HepG2 (cell line): ENCODE measurements around the gene TROAP. TPM values are rescaled to one million over a fixed set of nuclear protein-coding genes. Genes with fewer than 3 reads are reported as not detected.

Experiments
- ATRX ChIP-seq: sonication (generic); formaldehyde crosslinking; IDR thresholded peaks from 2 replicates; pipeline ENCODE4 v1.4.0; 2020; ENCODE audit warnings: missing genetic modification reagents, borderline replicate concordance
- BRCA1 ChIP-seq: sonication (generic); formaldehyde crosslinking; IDR thresholded peaks from 2 replicates; pipeline ENCODE4 v1.4.0; 2020; ENCODE audit warnings: missing genetic modification reagents
- CCAR2 ChIP-seq: fragments of 200-400 bp; formaldehyde crosslinking; optimal IDR thresholded peaks from 2 replicates; pipeline ENCODE3; 2018; ENCODE audit warnings: low read depth, mild to moderate bottlenecking, low read length, moderate library complexity
- CREM ChIP-seq, 2 experiments: sonication (generic) in 1 of 2; formaldehyde crosslinking in 1 of 2; IDR thresholded peaks; 2 replicates each; pipeline versions ENCODE4 v1.4.0 to v1.6.1; 2016 to 2020; ENCODE audit warnings: antibody characterized with exemption in 1 of 2, mild to moderate bottlenecking in 1 of 2, missing genetic modification reagents in 1 of 2
- JDP2 ChIP-seq: sonication (generic); formaldehyde crosslinking; IDR thresholded peaks from 2 replicates; pipeline ENCODE4 v1.8.1; 2022; ENCODE audit warnings: missing genetic modification reagents, borderline replicate concordance
- MTA3 ChIP-seq: sonication (generic); formaldehyde crosslinking; IDR thresholded peaks from 2 replicates; pipeline ENCODE4 v1.4.0; 2020; ENCODE audit warnings: missing genetic modification reagents
- NFE2L2 ChIP-seq: fragments of 150-350 bp; IDR thresholded peaks from 2 replicates; pipeline ENCODE4 v1.6.1; 2014; ENCODE audit warnings: low read length
- SAFB2 ChIP-seq: sonication (generic); formaldehyde crosslinking; IDR thresholded peaks from 2 replicates; pipeline ENCODE4 v1.5.1; 2020; ENCODE audit warnings: missing genetic modification reagents, low read depth, mild to moderate bottlenecking, borderline replicate concordance
- YEATS4 ChIP-seq: sonication (generic); formaldehyde crosslinking; IDR thresholded peaks from 2 replicates; pipeline ENCODE4 v1.4.0; 2020; ENCODE audit warnings: missing genetic modification reagents, borderline replicate concordance
- ZFAT ChIP-seq: sonication (generic); formaldehyde crosslinking; conservative IDR thresholded peaks from 2 replicates; pipeline ENCODE4 v1.8.1; 2023; ENCODE audit warnings: missing genetic modification reagents, inconsistent platforms
- ZNF263 ChIP-seq: sonication (generic); formaldehyde crosslinking; IDR thresholded peaks from 2 replicates; pipeline ENCODE4 v1.4.0; 2020; ENCODE audit warnings: missing genetic modification reagents
- ZNF317 ChIP-seq: sonication (generic); formaldehyde crosslinking; IDR thresholded peaks from 2 replicates; pipeline ENCODE4 v1.5.0; 2020; ENCODE audit warnings: mild to moderate bottlenecking, missing genetic modification reagents
- ZNF484 ChIP-seq: sonication (generic); formaldehyde crosslinking; IDR thresholded peaks from 2 replicates; pipeline ENCODE4 v1.5.1; 2020; ENCODE audit warnings: mild to moderate bottlenecking, low read depth, missing genetic modification reagents, borderline replicate concordance
- ZNF607 ChIP-seq: sonication (generic); formaldehyde crosslinking; IDR thresholded peaks from 2 replicates; pipeline ENCODE4 v1.5.1; 2020; ENCODE audit warnings: missing genetic modification reagents, mild to moderate bottlenecking, borderline replicate concordance
- ZNF670 ChIP-seq: sonication (generic); formaldehyde crosslinking; IDR thresholded peaks from 2 replicates; pipeline ENCODE4 v1.8.0; 2022; ENCODE audit warnings: mild to moderate bottlenecking, missing genetic modification reagents, borderline replicate concordance
- ZNF891 ChIP-seq: sonication (generic); formaldehyde crosslinking; IDR thresholded peaks from 2 replicates; pipeline ENCODE4 v1.5.0; 2020; ENCODE audit warnings: mild to moderate bottlenecking, missing genetic modification reagents
- ZSCAN12 ChIP-seq: sonication (generic); formaldehyde crosslinking; IDR thresholded peaks from 2 replicates; pipeline ENCODE4 v1.9.0; 2021; ENCODE audit warnings: mild to moderate bottlenecking, missing genetic modification reagents
- polyA plus RNA-seq, 8 experiments: library from polyadenylated mRNA; depleted of rRNA in 3 of 8; stranded (reverse) in 7 of 8; unstranded in 1 of 8; fragments of >200 nt; fragmentation: Illumina TruSeq in 4 of 8; extraction: Trizol in 4 of 8; gene quantifications; 2 replicates each; pipeline versions ENCODE4 v1.2.1 to v1.2.3, GENCODE V29; 2011 to 2016; ENCODE audit warnings: low read depth in 4 of 8, missing spikeins in 1 of 8, mixed read lengths in 1 of 8; ENCODE audit not compliant: insufficient read depth in 1 of 8
- total RNA-seq, 5 experiments: library from RNA; depleted of rRNA; stranded (reverse); fragments of >200 nt; fragmentation: Illumina TruSeq; extraction: Trizol; gene quantifications; 2 replicates each; pipeline ENCODE4 v1.2.3, GENCODE V29; 2016; ENCODE audit warnings: low read depth in 1 of 5
- TF ChIP-seq, protein P1 (sequence below): sonication (generic); formaldehyde crosslinking; IDR thresholded peaks from 2 replicates; pipeline ENCODE4 v1.4.0; 2020; ENCODE audit warnings: missing genetic modification reagents
- TF ChIP-seq, protein P2 (sequence below): sonication (generic); formaldehyde crosslinking; IDR thresholded peaks from 2 replicates; pipeline ENCODE4 v1.4.0; 2020; ENCODE audit warnings: mild to moderate bottlenecking, missing genetic modification reagents
- TF ChIP-seq, protein P3 (sequence below): sonication (generic); formaldehyde crosslinking; IDR thresholded peaks from 2 replicates; pipeline ENCODE4 v1.4.0; 2020; ENCODE audit warnings: missing genetic modification reagents

The TROAP gene
- total and polyA plus RNA-seq, 2 of the 13 experiments (the other 11 are each of a cell fraction or from before 2014, with no cell fraction given), result 22.5 to 30.9 TPM

DNA sequence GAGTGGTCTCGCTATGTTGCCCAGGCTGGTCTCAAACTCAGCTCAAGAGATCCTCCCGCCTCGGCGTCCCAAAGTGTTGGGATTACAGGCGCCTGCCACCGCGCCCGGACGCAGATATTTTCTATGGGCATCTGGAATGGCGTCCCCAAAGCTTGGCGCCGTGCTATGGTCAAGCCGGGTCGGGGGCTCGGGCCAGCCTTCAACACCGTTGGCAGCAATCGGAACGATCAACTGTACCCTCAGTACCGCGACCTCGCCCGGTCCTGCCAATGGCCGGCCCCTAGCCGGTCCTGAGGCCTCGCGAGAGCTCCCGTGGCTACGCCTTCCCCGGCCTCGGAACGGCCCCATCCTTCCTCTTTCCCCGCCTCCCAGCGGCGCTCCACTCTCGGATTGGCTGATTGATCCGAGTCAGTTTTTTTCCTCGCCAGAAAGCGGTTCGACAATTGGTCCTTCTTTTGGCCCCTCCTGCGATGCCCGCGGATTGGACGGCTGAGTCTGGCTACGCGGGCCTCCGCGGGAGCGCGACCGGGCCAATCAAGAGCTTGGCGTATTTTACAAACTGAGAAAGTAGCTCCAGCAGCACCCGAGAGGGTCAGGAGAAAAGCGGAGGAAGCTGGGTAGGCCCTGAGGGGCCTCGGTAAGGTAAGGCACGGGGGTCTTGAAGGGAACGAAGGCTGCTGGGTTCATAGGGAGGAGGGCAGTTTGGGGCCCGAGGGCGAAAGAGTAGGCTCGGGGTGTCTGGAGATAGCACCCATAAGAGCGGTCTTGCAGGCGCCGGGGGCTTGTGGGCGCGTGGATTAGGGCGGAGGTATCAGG lies at the start of gene TROAP (continued):
- TF ChIP-seq, protein P1, sequence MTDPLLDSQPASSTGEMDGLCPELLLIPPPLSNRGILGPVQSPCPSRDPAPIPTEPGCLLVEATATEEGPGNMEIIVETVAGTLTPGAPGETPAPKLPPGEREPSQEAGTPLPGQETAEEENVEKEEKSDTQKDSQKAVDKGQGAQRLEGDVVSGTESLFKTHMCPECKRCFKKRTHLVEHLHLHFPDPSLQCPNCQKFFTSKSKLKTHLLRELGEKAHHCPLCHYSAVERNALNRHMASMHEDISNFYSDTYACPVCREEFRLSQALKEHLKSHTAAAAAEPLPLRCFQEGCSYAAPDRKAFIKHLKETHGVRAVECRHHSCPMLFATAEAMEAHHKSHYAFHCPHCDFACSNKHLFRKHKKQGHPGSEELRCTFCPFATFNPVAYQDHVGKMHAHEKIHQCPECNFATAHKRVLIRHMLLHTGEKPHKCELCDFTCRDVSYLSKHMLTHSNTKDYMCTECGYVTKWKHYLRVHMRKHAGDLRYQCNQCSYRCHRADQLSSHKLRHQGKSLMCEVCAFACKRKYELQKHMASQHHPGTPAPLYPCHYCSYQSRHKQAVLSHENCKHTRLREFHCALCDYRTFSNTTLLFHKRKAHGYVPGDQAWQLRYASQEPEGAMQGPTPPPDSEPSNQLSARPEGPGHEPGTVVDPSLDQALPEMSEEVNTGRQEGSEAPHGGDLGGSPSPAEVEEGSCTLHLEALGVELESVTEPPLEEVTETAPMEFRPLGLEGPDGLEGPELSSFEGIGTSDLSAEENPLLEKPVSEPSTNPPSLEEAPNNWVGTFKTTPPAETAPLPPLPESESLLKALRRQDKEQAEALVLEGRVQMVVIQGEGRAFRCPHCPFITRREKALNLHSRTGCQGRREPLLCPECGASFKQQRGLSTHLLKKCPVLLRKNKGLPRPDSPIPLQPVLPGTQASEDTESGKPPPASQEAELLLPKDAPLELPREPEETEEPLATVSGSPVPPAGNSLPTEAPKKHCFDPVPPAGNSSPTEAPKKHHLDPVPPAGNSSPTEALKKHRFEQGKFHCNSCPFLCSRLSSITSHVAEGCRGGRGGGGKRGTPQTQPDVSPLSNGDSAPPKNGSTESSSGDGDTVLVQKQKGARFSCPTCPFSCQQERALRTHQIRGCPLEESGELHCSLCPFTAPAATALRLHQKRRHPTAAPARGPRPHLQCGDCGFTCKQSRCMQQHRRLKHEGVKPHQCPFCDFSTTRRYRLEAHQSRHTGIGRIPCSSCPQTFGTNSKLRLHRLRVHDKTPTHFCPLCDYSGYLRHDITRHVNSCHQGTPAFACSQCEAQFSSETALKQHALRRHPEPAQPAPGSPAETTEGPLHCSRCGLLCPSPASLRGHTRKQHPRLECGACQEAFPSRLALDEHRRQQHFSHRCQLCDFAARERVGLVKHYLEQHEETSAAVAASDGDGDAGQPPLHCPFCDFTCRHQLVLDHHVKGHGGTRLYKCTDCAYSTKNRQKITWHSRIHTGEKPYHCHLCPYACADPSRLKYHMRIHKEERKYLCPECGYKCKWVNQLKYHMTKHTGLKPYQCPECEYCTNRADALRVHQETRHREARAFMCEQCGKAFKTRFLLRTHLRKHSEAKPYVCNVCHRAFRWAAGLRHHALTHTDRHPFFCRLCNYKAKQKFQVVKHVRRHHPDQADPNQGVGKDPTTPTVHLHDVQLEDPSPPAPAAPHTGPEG (CRISPR knock-in tag), result peak; percentile 32; the same call in 1 of the 2 replicates
- TF ChIP-seq CCAR2 (no peak), ZNF607 (CRISPR knock-in tag) (no peak), ZNF891 (CRISPR knock-in tag) (no peak), CREM (IDR thresholded peaks at IDR 0.05) (peak; percentile 84), CREM (CRISPR knock-in tag; IDR thresholded peaks at IDR 0.05) (no peak), JDP2 (no peak), ATRX (CRISPR knock-in tag) (no peak), ZNF317 (CRISPR knock-in tag) (peak; percentile 37; the same call in 1 of the 2 replicates), ZSCAN12 (CRISPR knock-in tag) (no peak), YEATS4 (CRISPR knock-in tag) (peak; percentile 51; the same call in 1 of the 2 replicates), ZNF484 (CRISPR knock-in tag) (no peak), SAFB2 (CRISPR knock-in tag) (no peak), BRCA1 (CRISPR knock-in tag) (no peak; the same call in 1 of the 2 replicates), NFE2L2 (no peak), MTA3 (no peak), ZFAT (no peak), ZNF670 (CRISPR knock-in tag) (no peak), ZNF263 (CRISPR knock-in tag) (no peak)
- TF ChIP-seq, protein P2, sequence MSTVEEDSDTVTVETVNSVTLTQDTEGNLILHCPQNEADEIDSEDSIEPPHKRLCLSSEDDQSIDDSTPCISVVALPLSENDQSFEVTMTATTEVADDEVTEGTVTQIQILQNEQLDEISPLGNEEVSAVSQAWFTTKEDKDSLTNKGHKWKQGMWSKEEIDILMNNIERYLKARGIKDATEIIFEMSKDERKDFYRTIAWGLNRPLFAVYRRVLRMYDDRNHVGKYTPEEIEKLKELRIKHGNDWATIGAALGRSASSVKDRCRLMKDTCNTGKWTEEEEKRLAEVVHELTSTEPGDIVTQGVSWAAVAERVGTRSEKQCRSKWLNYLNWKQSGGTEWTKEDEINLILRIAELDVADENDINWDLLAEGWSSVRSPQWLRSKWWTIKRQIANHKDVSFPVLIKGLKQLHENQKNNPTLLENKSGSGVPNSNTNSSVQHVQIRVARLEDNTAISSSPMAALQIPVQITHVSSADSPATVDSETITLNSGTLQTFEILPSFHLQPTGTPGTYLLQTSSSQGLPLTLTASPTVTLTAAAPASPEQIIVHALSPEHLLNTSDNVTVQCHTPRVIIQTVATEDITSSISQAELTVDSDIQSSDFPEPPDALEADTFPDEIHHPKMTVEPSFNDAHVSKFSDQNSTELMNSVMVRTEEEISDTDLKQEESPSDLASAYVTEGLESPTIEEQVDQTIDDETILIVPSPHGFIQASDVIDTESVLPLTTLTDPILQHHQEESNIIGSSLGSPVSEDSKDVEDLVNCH (CRISPR knock-in tag), result no peak
- TF ChIP-seq, protein P3, sequence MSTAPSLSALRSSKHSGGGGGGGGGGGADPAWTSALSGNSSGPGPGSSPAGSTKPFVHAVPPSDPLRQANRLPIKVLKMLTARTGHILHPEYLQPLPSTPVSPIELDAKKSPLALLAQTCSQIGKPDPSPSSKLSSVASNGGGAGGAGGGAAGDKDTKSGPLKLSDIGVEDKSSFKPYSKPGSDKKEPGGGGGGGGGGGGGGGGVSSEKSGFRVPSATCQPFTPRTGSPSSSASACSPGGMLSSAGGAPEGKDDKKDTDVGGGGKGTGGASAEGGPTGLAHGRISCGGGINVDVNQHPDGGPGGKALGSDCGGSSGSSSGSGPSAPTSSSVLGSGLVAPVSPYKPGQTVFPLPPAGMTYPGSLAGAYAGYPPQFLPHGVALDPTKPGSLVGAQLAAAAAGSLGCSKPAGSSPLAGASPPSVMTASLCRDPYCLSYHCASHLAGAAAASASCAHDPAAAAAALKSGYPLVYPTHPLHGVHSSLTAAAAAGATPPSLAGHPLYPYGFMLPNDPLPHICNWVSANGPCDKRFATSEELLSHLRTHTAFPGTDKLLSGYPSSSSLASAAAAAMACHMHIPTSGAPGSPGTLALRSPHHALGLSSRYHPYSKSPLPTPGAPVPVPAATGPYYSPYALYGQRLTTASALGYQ (CRISPR knock-in tag), result no peak; the same call in 1 of the 2 replicates
